ENCODE results near the gene CCBE1.

CCBE1 gene

GRCh38 chr18:59660366-59660765, 36.9 kb downstream of the CCBE1 start:
- Histone ChIP-seq H3K27me3 (ENCODE audit: insufficient read depth, poor library complexity, severe bottlenecking) (peaks cover 6% of the 10 kb centered on the region), H3K4me3 (replicated peaks; ENCODE audit: insufficient read depth, low read length) (no peak overlapping the region), H3K27ac (replicated peaks) (no peak overlapping the region)
- no peak for DNase-seq (ENCODE audit: low read depth in 1 of 2, low spot score in 1 of 2)
- TF ChIP-seq GABPA (IDR thresholded peaks at IDR 0.05; ENCODE audit: low read depth) (no peak), POLR2AphosphoS5 (IDR thresholded peaks at IDR 0.05; ENCODE audit: low read depth) (no peak), SPI1 (IDR thresholded peaks at IDR 0.05; ENCODE audit: borderline replicate concordance, low read depth) (no peak), REST (IDR thresholded peaks at IDR 0.05; ENCODE audit: insufficient replicate concordance, low read depth) (no peak)
- TF ChIP-seq, protein P1, sequence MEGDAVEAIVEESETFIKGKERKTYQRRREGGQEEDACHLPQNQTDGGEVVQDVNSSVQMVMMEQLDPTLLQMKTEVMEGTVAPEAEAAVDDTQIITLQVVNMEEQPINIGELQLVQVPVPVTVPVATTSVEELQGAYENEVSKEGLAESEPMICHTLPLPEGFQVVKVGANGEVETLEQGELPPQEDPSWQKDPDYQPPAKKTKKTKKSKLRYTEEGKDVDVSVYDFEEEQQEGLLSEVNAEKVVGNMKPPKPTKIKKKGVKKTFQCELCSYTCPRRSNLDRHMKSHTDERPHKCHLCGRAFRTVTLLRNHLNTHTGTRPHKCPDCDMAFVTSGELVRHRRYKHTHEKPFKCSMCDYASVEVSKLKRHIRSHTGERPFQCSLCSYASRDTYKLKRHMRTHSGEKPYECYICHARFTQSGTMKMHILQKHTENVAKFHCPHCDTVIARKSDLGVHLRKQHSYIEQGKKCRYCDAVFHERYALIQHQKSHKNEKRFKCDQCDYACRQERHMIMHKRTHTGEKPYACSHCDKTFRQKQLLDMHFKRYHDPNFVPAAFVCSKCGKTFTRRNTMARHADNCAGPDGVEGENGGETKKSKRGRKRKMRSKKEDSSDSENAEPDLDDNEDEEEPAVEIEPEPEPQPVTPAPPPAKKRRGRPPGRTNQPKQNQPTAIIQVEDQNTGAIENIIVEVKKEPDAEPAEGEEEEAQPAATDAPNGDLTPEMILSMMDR (IDR thresholded peaks at IDR 0.05; ENCODE audit: insufficient read depth, low read length), result no peak

DNA sequence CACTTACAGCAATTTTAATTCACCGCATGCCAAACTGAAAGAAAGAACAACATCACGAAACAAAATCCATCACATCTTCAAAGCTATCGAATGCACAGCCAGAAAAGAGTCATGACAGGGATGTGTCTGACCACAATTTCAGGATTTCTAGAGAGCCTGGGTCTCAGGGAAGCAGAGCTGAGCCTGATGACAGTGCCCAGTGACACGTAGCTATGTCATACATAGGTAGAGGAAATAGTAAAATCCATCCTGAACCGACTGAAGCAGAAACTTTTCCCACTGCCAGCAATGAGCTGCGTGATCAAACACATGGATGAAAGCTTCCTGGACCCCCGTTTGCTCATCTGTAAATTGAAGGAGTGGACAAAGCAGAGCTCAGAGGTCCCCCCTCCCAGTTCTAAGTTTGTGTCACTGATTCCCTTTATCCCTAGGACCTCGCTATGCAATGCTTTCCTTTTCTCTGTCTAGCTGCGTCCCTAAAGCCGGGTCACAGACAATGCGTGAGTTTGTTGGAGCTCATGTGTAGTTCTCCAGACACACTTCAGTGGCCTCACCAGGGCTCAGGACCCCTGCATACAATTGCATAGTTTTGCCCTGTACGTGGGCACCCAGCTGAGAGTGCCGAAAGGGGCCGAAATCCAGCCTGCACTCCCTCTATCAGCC, 37.6 kb downstream of the CCBE1 start:
- H3K27ac ChIP-seq (replicated peaks), result no peak overlapping the region
- no peak for TF ChIP-seq REST (IDR thresholded peaks at IDR 0.05; ENCODE audit: insufficient replicate concordance, low read depth)
- no peak for TF ChIP-seq POLR2AphosphoS5 (IDR thresholded peaks at IDR 0.05; ENCODE audit: low read depth)
- TF ChIP-seq GABPA (IDR thresholded peaks at IDR 0.05; ENCODE audit: low read depth), result no peak
- TF ChIP-seq, protein P1 (IDR thresholded peaks at IDR 0.05; ENCODE audit: insufficient read depth, low read length), result no peak
- no peak for TF ChIP-seq SPI1 (IDR thresholded peaks at IDR 0.05; ENCODE audit: borderline replicate concordance, low read depth)
- H3K27me3 ChIP-seq (ENCODE audit: insufficient read depth, poor library complexity, severe bottlenecking), result peaks cover 6% of the 10 kb centered on the region
- DNase-seq (ENCODE audit: low read depth in 1 of 2, low spot score in 1 of 2), result no peak
- no peak overlapping the region for H3K4me3 ChIP-seq (replicated peaks; ENCODE audit: insufficient read depth, low read length)

GRCh38 chr18:59658941-59659340, 38.3 kb downstream of the CCBE1 start:
- no peak overlapping the region for H3K27ac ChIP-seq (replicated peaks)

More at GRCh38 chr18:59658941-59659340, 38.3 kb downstream of the CCBE1 start:
- DNase-seq (ENCODE audit: low read depth in 1 of 2, low spot score in 1 of 2), result no peak
- TF ChIP-seq GABPA (IDR thresholded peaks at IDR 0.05; ENCODE audit: low read depth) (no peak), REST (IDR thresholded peaks at IDR 0.05; ENCODE audit: insufficient replicate concordance, low read depth) (no peak), SPI1 (IDR thresholded peaks at IDR 0.05; ENCODE audit: borderline replicate concordance, low read depth) (no peak), POLR2AphosphoS5 (IDR thresholded peaks at IDR 0.05; ENCODE audit: low read depth) (no peak)
- TF ChIP-seq, protein P1 (IDR thresholded peaks at IDR 0.05; ENCODE audit: insufficient read depth, low read length), result no peak
- Histone ChIP-seq H3K4me3 (replicated peaks; ENCODE audit: insufficient read depth, low read length) (no peak overlapping the region), H3K27me3 (ENCODE audit: insufficient read depth, poor library complexity, severe bottlenecking) (peaks cover 6% of the 10 kb centered on the region)

All from HL-60 (cell line).